Nephron progenitor cell (in vitro differentiated cells): ENCODE data around the gene B9D2.

Experiments
- DNase-seq: peaks from one replicate; pipeline ENCODE4 v3.0.0; 2021
- H3K27ac Mint-ChIP-seq: 2 replicates; pipeline ENCODE4 v1.8.0; 2021; ENCODE audit warnings: mild to moderate bottlenecking, moderate library complexity, mixed read lengths
- H3K27me3 Mint-ChIP-seq: 2 replicates; pipeline ENCODE4 v1.8.0; 2021; ENCODE audit warnings: mild to moderate bottlenecking, low read depth, mixed read lengths; ENCODE audit not compliant: poor library complexity
- H3K36me3 Mint-ChIP-seq: 2 replicates; pipeline ENCODE4 v1.8.0; 2021; ENCODE audit warnings: low read depth, mixed read lengths
- H3K4me1 Mint-ChIP-seq: 2 replicates; pipeline ENCODE4 v1.8.0; 2021; ENCODE audit warnings: mixed read lengths
- H3K4me3 Mint-ChIP-seq: 2 replicates; pipeline ENCODE4 v1.8.0; 2021; ENCODE audit warnings: mild to moderate bottlenecking, moderate library complexity, mixed read lengths
- H3K9me3 Mint-ChIP-seq: 2 replicates; pipeline ENCODE4 v1.8.0; 2021; ENCODE audit warnings: mild to moderate bottlenecking, moderate library complexity, mixed read lengths
- CTCF ChIP-seq: fragments of 200-600 bp; sonication (generic); IDR thresholded peaks from 2 replicates; pipeline ENCODE4 v1.5.0; 2021; ENCODE audit warnings: antibody characterized with exemption

B9D2 gene

GRCh38 chr19:41327076-41327575, 36.8 kb downstream of the B9D2 start:
- no peak for DNase-seq
- Mint-ChIP-seq H3K4me1 (peaks cover 75% of the 10 kb centered on the region), H3K36me3 (peaks cover 24% of the 10 kb centered on the region), H3K4me3 (peak overlapping the region; percentile 72), H3K27ac (peak overlapping the region; percentile 83), H3K27me3 (peaks cover 4% of the 10 kb centered on the region), H3K9me3 (no peaks in the 10 kb centered on the region)
- no peak for TF ChIP-seq CTCF

GRCh38 chr19:41325947-41326706, 37.8 kb downstream of the B9D2 start:
- Mint-ChIP-seq H3K4me1 (peaks cover 75% of the 10 kb centered on the region), H3K4me3 (peak overlapping the region; percentile 72), H3K9me3 (no peaks in the 10 kb centered on the region), H3K36me3 (peaks cover 16% of the 10 kb centered on the region), H3K27ac (peak overlapping the region; percentile 99), H3K27me3 (no peaks in the 10 kb centered on the region)
- TF ChIP-seq CTCF = no peak
- peak; percentile 50 for DNase-seq

GRCh38 chr19:41325640-41325946, 38.4 kb downstream of the B9D2 start:
- Mint-ChIP-seq H3K4me1 (peaks cover 77% of the 10 kb centered on the region), H3K9me3 (no peaks in the 10 kb centered on the region), H3K27ac (peak overlapping the region; percentile 99)

GRCh38 chr19:41324921-41325639, 38.9 kb downstream of the B9D2 start:
- no peaks in the 10 kb centered on the region for H3K27me3 Mint-ChIP-seq
- TF ChIP-seq CTCF = no peak
- peaks cover 11% of the 10 kb centered on the region for H3K36me3 Mint-ChIP-seq
- peaks cover 79% of the 10 kb centered on the region for H3K4me1 Mint-ChIP-seq
- no peaks in the 10 kb centered on the region for H3K9me3 Mint-ChIP-seq
- H3K27ac Mint-ChIP-seq = peak overlapping the region; percentile 99
- DNase-seq = peak; percentile 73
- peak overlapping the region; percentile 81 for H3K4me3 Mint-ChIP-seq

More at GRCh38 chr19:41325640-41325946, 38.4 kb downstream of the B9D2 start:
- peaks cover 15% of the 10 kb centered on the region for H3K36me3 Mint-ChIP-seq
- peak overlapping the region; percentile 81 for H3K4me3 Mint-ChIP-seq
- no peak for TF ChIP-seq CTCF
- H3K27me3 Mint-ChIP-seq = no peaks in the 10 kb centered on the region
- DNase-seq = no peak

GRCh38 chr19:41324231-41324702, 39.7 kb downstream of the B9D2 start:
- Mint-ChIP-seq H3K4me3 (peak overlapping the region; percentile 78), H3K27me3 (no peaks in the 10 kb centered on the region), H3K36me3 (peaks cover 11% of the 10 kb centered on the region), H3K9me3 (no peaks in the 10 kb centered on the region), H3K27ac (peak overlapping the region; percentile 99), H3K4me1 (peaks cover 87% of the 10 kb centered on the region)
- DNase-seq = no peak
- no peak for TF ChIP-seq CTCF
